SIG-M5 treated with dmso at 0.1 percent for 504 hours (cell line): ENCODE results near the gene DNAJA2.
"Not testable (repeated sequence)": the region's sequence is repeated elsewhere in the genome, so short reads cannot be mapped to it uniquely, and the experiment has no call there.

Experiments
- DNase-seq: peaks from one replicate; lab custom pipeline; 2025; ENCODE audit not compliant: unreplicated experiment; lab: John Stamatoyannopoulos, UW

Gene DNAJA2

GRCh38 chr16:46975908-46976470 lies 2.5 kb upstream of the DNAJA2 start:
- no peak for DNase-seq

GRCh38 chr16:46975165-46975564 lies 1.7 kb upstream of the DNAJA2 start:
- no peak for DNase-seq

- DNase-seq = peak; percentile 8
Observed at GRCh38 chr16:46974352-46974751, 878 bp upstream of the DNAJA2 start.

GRCh38 chr16:46973996-46974324 lies 486 bp upstream of the DNAJA2 start:
- no peak for DNase-seq

- DNase-seq = peak; percentile 41
Observed at GRCh38 chr16:46972429-46973206, 856 bp downstream of the DNAJA2 start.

GRCh38 chr16:46971271-46971670 lies 2.2 kb downstream of the DNAJA2 start:
- DNase-seq = no peak

- DNase-seq = no peak
Observed at GRCh38 chr16:46970089-46970488, 3.4 kb downstream of the DNAJA2 start.

- no peak for DNase-seq
Observed at GRCh38 chr16:46968063-46968435, 5.4 kb downstream of the DNAJA2 start.

- DNase-seq = no peak
Observed at GRCh38 chr16:46962629-46963028, 10.8 kb downstream of the DNAJA2 start.

- peak; percentile 70 for DNase-seq
Observed at GRCh38 chr16:46961373-46962353, 11.8 kb downstream of the DNAJA2 start.

GRCh38 chr16:46954562-46954961 lies 18.9 kb downstream of the DNAJA2 start:
- no peak for DNase-seq

GRCh38 chr16:46950009-46950408 lies 23.5 kb downstream of the DNAJA2 start:
- DNase-seq = no peak

- no peak for DNase-seq
Observed at GRCh38 chr16:46949241-46949892, 24.1 kb downstream of the DNAJA2 start.

GRCh38 chr16:46948548-46949166 lies 24.8 kb downstream of the DNAJA2 start:
- no peak for DNase-seq

- DNase-seq = peak; percentile 52
Observed at GRCh38 chr16:46947900-46948547, 25.4 kb downstream of the DNAJA2 start.

- DNase-seq = not testable (repeated sequence)
Observed at GRCh38 chr16:46944713-46945112, 28.8 kb downstream of the DNAJA2 start.

GRCh38 chr16:46937536-46937935 lies 35.9 kb downstream of the DNAJA2 start:
- no peak for DNase-seq

- DNase-seq = no peak
Observed at GRCh38 chr16:46932802-46933201, 40.7 kb downstream of the DNAJA2 start.

- no peak for DNase-seq
Observed at GRCh38 chr16:46930861-46931260, 42.6 kb downstream of the DNAJA2 start.
